GM12878 (cell line): ENCODE data around the gene OOEP. TPM values are rescaled to one million over a fixed set of nuclear protein-coding genes. Genes with fewer than 3 reads are reported as not detected.

ENCODE experiments used
- ATAC-seq: fragments of 200-7000 bp; cut with Tn5 transposase; 3 replicates; pipeline ENCODE4 v1.9.1; 2020; ENCODE audit warnings: mild to moderate bottlenecking, moderate library complexity
- BruUV-seq: library from RNA; stranded (reverse); fragments of 400-500 nt; replicated peaks from 2 replicates; lab custom pipeline; 2021; lab: Mats Ljungman, UMichigan
- CTCF ChIA-PET: fragments of 300-600 bp; sonication (Branson Sonifier 250); formaldehyde crosslinking; extraction: SDS; loops from one replicate; lab custom pipeline; 2021; ENCODE audit warnings: inconsistent platforms; lab: Yijun Ruan, JAX
- POLR2A ChIA-PET: fragments of 350-600 bp; formaldehyde crosslinking; extraction: SDS; loops from one replicate; lab custom pipeline; 2021; ENCODE audit warnings: inconsistent platforms; lab: Charles Lee
- RAD21 ChIA-PET: fragments of 300-600 bp; sonication (Branson Sonifier 250); formaldehyde crosslinking; loops from one replicate; lab custom pipeline; 2023; ENCODE audit warnings: antibody characterized with exemption; ENCODE audit not compliant: unreplicated experiment; lab: Charles Lee
- SMC1A ChIA-PET: fragments of 300-600 bp; sonication (Branson Sonifier 250); formaldehyde crosslinking; loops from one replicate; lab custom pipeline; 2023; ENCODE audit not compliant: unreplicated experiment, uncharacterized antibody; lab: Charles Lee
- DNase-seq: peaks from one replicate; pipeline ENCODE4 v3.0.0-alpha.2; 2011; ENCODE audit warnings: low read depth, low spot score
- FAIRE-seq: peaks from 3 replicates; lab custom pipeline; 2011; peaks lifted over from hg19 to GRCh38; lab: Jason Lieb, UNC
- H2AFZ ChIP-seq: 2 replicates; pipeline ENCODE4 v1.6.0; 2011; ENCODE audit warnings: low read depth, low read length, control low read depth; ENCODE audit not compliant: control insufficient read depth
- H3K27ac ChIP-seq: 2 replicates; pipeline ENCODE4 v1.5.1; 2011; ENCODE audit warnings: control low read depth; ENCODE audit not compliant: control insufficient read depth, insufficient read depth
- H3K27me3 ChIP-seq, 2 experiments: replicated peaks in 1 of 2; 2 replicates each; pipeline versions ENCODE4 v1.6.0 to v1.6.1; 2011; ENCODE audit warnings: low read length in 1 of 2; ENCODE audit not compliant: control insufficient read depth in 2 of 2, insufficient read depth in 2 of 2
- H3K36me3 ChIP-seq, 2 experiments: 2 replicates each; pipeline ENCODE4 v1.5.1; 2011; ENCODE audit warnings: low read length in 1 of 2; ENCODE audit not compliant: control insufficient read depth in 2 of 2, insufficient read depth in 2 of 2
- H3K4me1 ChIP-seq: 2 replicates; pipeline ENCODE4 v1.6.1; 2011; ENCODE audit warnings: mild to moderate bottlenecking, low read length, moderate library complexity, mixed read lengths; ENCODE audit not compliant: control insufficient read depth, insufficient read depth
- H3K4me2 ChIP-seq: 2 replicates; pipeline ENCODE4 v1.6.0; 2011; ENCODE audit warnings: control low read depth; ENCODE audit not compliant: control insufficient read depth, insufficient read depth
- H3K4me3 ChIP-seq: fragments of 200-600 bp; sonication (generic); 2 replicates; pipeline ENCODE4 v1.5.1; 2016
- H3K79me2 ChIP-seq: 2 replicates; pipeline ENCODE4 v1.6.0; 2011; ENCODE audit warnings: low read length; ENCODE audit not compliant: control insufficient read depth, insufficient read depth
- H3K9ac ChIP-seq: 2 replicates; pipeline ENCODE4 v1.8.0; 2011; ENCODE audit warnings: low read length, control low read depth, mixed read lengths; ENCODE audit not compliant: control insufficient read depth, insufficient read depth
- H3K9me3 ChIP-seq: replicated peaks from 3 replicates; pipeline ENCODE4 v1.5.1; 2011; ENCODE audit warnings: mild to moderate bottlenecking, low read length; ENCODE audit not compliant: control insufficient read depth, insufficient read depth
- H4K20me1 ChIP-seq: 2 replicates; pipeline ENCODE4 v1.6.0; 2011; ENCODE audit not compliant: control insufficient read depth, insufficient read depth
- BACH1 ChIP-seq: fragments of 450-650 bp; IDR thresholded peaks from 2 replicates; pipeline ENCODE4 v1.6.1; 2017; ENCODE audit warnings: mild to moderate bottlenecking, borderline replicate concordance
- CREM ChIP-seq: IDR thresholded peaks from 2 replicates; pipeline ENCODE4 v1.6.1; 2014; ENCODE audit warnings: antibody characterized with exemption, low read depth
- EP300 ChIP-seq, 2 experiments: fragments of 150-350 bp in 1 of 2; IDR thresholded peaks; 2 replicates each; pipeline ENCODE4 v1.6.1; 2011 to 2012; ENCODE audit warnings: low read depth in 2 of 2, low read length in 2 of 2, borderline replicate concordance in 1 of 2, improper control_type of control experiment in 1 of 2, inconsistent platforms in 1 of 2; ENCODE audit not compliant: control insufficient read depth in 1 of 2
- FOXK2 ChIP-seq: fragments of 450-650 bp; IDR thresholded peaks from 2 replicates; pipeline ENCODE4 v1.6.1; 2017; ENCODE audit warnings: mild to moderate bottlenecking, moderate library complexity
- GABPA ChIP-seq: IDR thresholded peaks from 2 replicates; pipeline ENCODE4 v1.6.1; 2014; ENCODE audit warnings: antibody characterized with exemption, low read depth, mild to moderate bottlenecking, inconsistent platforms
- HDAC6 ChIP-seq: fragments of 200-600 bp; sonication (generic); IDR thresholded peaks from one replicate; pipeline ENCODE4 v1.8.0; 2017; ENCODE audit warnings: antibody characterized with exemption; ENCODE audit not compliant: unreplicated experiment
- IKZF1 ChIP-seq: fragments of 450-650 bp; conservative IDR thresholded peaks from 2 replicates; pipeline ENCODE4 v1.6.1; 2017; ENCODE audit warnings: antibody characterized with exemption, mild to moderate bottlenecking
- IKZF2 ChIP-seq, 2 experiments: fragments of 450-650 bp; IDR thresholded peaks; 2 replicates each; pipeline ENCODE4 v1.6.1; 2017; ENCODE audit warnings: mild to moderate bottlenecking in 2 of 2, moderate library complexity in 2 of 2
- ZNF384 ChIP-seq: IDR thresholded peaks from 2 replicates; pipeline ENCODE4 v1.6.1; 2012; ENCODE audit warnings: low read depth, mild to moderate bottlenecking, low read length, improper control_type of control experiment, borderline replicate concordance
- ZNF622 ChIP-seq: fragments of 450-650 bp; IDR thresholded peaks from 2 replicates; pipeline ENCODE4 v1.6.1; 2017; ENCODE audit warnings: mild to moderate bottlenecking, inconsistent platforms
- in situ Hi-C: fragments of 300-500 bp; cut with MboI; formaldehyde crosslinking; loops from 9 replicates; pipeline ENCODE4 v1.14.3; 2018; ENCODE audit warnings: mixed read lengths
- intact Hi-C: fragments of 100-400 bp; cut with micrococcal nuclease; formaldehyde crosslinking; loops from one replicate; pipeline ENCODE4 v1.14.2; 2022; ENCODE audit not compliant: unreplicated experiment
- polyA plus RNA-seq, 11 experiments: library from polyadenylated mRNA; depleted of rRNA in 4 of 11; unstranded in 6 of 11; stranded (reverse) in 5 of 11; fragments of >200 nt; fragmentation: Nextera tagmentation in 4 of 11; fragmentation: Illumina TruSeq in 1 of 11; extraction: Ambion mirVana in 4 of 11; extraction: Trizol in 1 of 11; gene quantifications; 1 replicate in 1 of 11; 2 replicates in 10 of 11; pipeline versions ENCODE4 v1.2.1 to v1.2.3, GENCODE V29; 2011 to 2016; ENCODE audit warnings: inconsistent platforms in 2 of 11, missing spikeins in 2 of 11, low read depth in 1 of 11
- total RNA-seq, 4 experiments: library from RNA; depleted of rRNA in 3 of 4; stranded (reverse); fragments of >200 nt in 3 of 4; fragmentation: Illumina TruSeq in 1 of 4; extraction: Trizol in 1 of 4; gene quantifications; 2 replicates each; pipeline versions ENCODE4 v1.2.1 to v1.2.3, GENCODE V29; 2013 to 2021
- TF ChIP-seq, protein P1 (sequence below): IDR thresholded peaks from 2 replicates; pipeline ENCODE4 v1.6.1; 2012; ENCODE audit warnings: low read depth, low read length, improper control_type of control experiment
- TF ChIP-seq, protein P2 (sequence below): fragments of 450-650 bp; IDR thresholded peaks from 2 replicates; pipeline ENCODE4 v1.6.1; 2017; ENCODE audit warnings: mild to moderate bottlenecking, moderate library complexity
- TF ChIP-seq, protein P3 (sequence below): fragments of 450-650 bp; IDR thresholded peaks from 2 replicates; pipeline ENCODE4 v1.6.1; 2017; ENCODE audit warnings: antibody characterized with exemption, mild to moderate bottlenecking, moderate library complexity
- TF ChIP-seq, protein P4 (sequence below): IDR thresholded peaks from 2 replicates; pipeline ENCODE4 v1.6.1; 2012; ENCODE audit warnings: low read length, inconsistent platforms

The OOEP gene
- total and polyA plus RNA-seq, 10 of the 15 experiments (the other 5 are each of a cell fraction or from before 2014, with no cell fraction given): 0.08 TPM; not detected in 9

DNA sequence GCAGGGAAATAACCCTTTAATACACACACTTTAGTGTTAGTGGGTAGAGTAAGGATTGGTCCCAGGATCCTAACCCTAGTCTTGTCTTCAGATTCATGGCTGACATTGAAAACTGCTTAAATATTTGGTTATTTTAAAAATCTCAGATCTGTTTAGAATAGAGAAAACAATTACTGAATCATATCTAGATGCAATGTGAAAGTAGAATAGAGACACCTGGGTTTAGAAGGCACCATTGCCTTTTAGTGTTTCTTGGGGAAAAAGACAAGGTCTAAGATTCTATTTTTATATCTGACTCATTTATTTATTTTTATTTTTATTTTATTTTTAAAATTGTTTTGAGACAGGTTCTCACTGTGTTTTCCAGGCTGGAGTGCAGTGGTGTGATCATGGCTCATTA lies 31.0 kb upstream of the OOEP start:
- CTCF ChIA-PET: interaction anchor here (1.2 kb wide), 1 partner anchor 12 kb away, joined by 5 read pairs; no protein-coding TSS in a partner anchor
- Histone ChIP-seq H3K4me1 (no peaks in the 10 kb centered on the region), H3K27me3 (no peaks in the 10 kb centered on the region), H4K20me1 (no peaks in the 10 kb centered on the region), H3K4me3 (no peak overlapping the region), H3K4me2 (no peak overlapping the region), H3K36me3 (no peaks in the 10 kb centered on the region), H3K9me3 (no peaks in the 10 kb centered on the region), H3K27ac (no peak overlapping the region), H3K9ac (no peak overlapping the region), H3K79me2 (no peaks in the 10 kb centered on the region), H2AFZ (no peak overlapping the region)
- ATAC-seq (no peak), DNase-seq (no peak), FAIRE-seq (no peak)
- SMC1A ChIA-PET: no interaction called here
- intact Hi-C loops: no loop called here
- in situ Hi-C loops: no loop called here
- RAD21 ChIA-PET: no interaction called here
- POLR2A ChIA-PET: no interaction called here
- no TSS peak for BruUV-seq
- TF ChIP-seq ZNF384: no peak
- no peak for TF ChIP-seq IKZF2 (IDR thresholded peaks at IDR 0.05)
- TF ChIP-seq, protein P1, sequence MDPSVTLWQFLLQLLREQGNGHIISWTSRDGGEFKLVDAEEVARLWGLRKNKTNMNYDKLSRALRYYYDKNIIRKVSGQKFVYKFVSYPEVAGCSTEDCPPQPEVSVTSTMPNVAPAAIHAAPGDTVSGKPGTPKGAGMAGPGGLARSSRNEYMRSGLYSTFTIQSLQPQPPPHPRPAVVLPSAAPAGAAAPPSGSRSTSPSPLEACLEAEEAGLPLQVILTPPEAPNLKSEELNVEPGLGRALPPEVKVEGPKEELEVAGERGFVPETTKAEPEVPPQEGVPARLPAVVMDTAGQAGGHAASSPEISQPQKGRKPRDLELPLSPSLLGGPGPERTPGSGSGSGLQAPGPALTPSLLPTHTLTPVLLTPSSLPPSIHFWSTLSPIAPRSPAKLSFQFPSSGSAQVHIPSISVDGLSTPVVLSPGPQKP: no peak
- TF ChIP-seq IKZF1: no peak
- no peak for TF ChIP-seq BACH1
- TF ChIP-seq, protein P2, sequence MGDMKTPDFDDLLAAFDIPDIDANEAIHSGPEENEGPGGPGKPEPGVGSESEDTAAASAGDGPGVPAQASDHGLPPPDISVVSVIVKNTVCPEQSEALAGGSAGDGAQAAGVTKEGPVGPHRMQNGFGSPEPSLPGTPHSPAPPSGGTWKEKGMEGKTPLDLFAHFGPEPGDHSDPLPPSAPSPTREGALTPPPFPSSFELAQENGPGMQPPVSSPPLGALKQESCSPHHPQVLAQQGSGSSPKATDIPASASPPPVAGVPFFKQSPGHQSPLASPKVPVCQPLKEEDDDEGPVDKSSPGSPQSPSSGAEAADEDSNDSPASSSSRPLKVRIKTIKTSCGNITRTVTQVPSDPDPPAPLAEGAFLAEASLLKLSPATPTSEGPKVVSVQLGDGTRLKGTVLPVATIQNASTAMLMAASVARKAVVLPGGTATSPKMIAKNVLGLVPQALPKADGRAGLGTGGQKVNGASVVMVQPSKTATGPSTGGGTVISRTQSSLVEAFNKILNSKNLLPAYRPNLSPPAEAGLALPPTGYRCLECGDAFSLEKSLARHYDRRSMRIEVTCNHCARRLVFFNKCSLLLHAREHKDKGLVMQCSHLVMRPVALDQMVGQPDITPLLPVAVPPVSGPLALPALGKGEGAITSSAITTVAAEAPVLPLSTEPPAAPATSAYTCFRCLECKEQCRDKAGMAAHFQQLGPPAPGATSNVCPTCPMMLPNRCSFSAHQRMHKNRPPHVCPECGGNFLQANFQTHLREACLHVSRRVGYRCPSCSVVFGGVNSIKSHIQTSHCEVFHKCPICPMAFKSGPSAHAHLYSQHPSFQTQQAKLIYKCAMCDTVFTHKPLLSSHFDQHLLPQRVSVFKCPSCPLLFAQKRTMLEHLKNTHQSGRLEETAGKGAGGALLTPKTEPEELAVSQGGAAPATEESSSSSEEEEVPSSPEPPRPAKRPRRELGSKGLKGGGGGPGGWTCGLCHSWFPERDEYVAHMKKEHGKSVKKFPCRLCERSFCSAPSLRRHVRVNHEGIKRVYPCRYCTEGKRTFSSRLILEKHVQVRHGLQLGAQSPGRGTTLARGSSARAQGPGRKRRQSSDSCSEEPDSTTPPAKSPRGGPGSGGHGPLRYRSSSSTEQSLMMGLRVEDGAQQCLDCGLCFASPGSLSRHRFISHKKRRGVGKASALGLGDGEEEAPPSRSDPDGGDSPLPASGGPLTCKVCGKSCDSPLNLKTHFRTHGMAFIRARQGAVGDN: no peak
- no peak for TF ChIP-seq GABPA
- no peak for TF ChIP-seq HDAC6
- TF ChIP-seq, protein P3, sequence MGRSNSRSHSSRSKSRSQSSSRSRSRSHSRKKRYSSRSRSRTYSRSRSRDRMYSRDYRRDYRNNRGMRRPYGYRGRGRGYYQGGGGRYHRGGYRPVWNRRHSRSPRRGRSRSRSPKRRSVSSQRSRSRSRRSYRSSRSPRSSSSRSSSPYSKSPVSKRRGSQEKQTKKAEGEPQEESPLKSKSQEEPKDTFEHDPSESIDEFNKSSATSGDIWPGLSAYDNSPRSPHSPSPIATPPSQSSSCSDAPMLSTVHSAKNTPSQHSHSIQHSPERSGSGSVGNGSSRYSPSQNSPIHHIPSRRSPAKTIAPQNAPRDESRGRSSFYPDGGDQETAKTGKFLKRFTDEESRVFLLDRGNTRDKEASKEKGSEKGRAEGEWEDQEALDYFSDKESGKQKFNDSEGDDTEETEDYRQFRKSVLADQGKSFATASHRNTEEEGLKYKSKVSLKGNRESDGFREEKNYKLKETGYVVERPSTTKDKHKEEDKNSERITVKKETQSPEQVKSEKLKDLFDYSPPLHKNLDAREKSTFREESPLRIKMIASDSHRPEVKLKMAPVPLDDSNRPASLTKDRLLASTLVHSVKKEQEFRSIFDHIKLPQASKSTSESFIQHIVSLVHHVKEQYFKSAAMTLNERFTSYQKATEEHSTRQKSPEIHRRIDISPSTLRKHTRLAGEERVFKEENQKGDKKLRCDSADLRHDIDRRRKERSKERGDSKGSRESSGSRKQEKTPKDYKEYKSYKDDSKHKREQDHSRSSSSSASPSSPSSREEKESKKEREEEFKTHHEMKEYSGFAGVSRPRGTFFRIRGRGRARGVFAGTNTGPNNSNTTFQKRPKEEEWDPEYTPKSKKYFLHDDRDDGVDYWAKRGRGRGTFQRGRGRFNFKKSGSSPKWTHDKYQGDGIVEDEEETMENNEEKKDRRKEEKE: no peak
- TF ChIP-seq EP300 (IDR thresholded peaks at IDR 0.05; ENCODE audit: borderline replicate concordance in 1 of 2, control insufficient read depth in 1 of 2, low read depth in 2 of 2, low read length in 2 of 2): no peak
- no peak for TF ChIP-seq CREM
- TF ChIP-seq FOXK2: no peak
- TF ChIP-seq, protein P4, sequence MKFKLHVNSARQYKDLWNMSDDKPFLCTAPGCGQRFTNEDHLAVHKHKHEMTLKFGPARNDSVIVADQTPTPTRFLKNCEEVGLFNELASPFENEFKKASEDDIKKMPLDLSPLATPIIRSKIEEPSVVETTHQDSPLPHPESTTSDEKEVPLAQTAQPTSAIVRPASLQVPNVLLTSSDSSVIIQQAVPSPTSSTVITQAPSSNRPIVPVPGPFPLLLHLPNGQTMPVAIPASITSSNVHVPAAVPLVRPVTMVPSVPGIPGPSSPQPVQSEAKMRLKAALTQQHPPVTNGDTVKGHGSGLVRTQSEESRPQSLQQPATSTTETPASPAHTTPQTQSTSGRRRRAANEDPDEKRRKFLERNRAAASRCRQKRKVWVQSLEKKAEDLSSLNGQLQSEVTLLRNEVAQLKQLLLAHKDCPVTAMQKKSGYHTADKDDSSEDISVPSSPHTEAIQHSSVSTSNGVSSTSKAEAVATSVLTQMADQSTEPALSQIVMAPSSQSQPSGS: no peak
- TF ChIP-seq ZNF622: no peak
